Esophagus muscularis mucosa (tissue), 4 donors: ENCODE data around the gene SMC4.

Experiments
- EP300 ChIP-seq: sonication (generic); formaldehyde crosslinking; IDR thresholded peaks from one replicate; pipeline ENCODE4 v1.6.1; 2017; ENCODE audit warnings: antibody characterized with exemption
- POLR2A ChIP-seq: fragments of 450-650 bp; IDR thresholded peaks from one replicate; pipeline ENCODE4 v1.6.1; 2017; ENCODE audit warnings: antibody characterized with exemption, moderate library complexity, mild to moderate bottlenecking, low read depth
- POLR2AphosphoS5 ChIP-seq, 2 donors: sonication (generic); formaldehyde crosslinking; IDR thresholded peaks; one replicate each; pipeline ENCODE4 v1.6.1; 2017; ENCODE audit warnings: antibody characterized with exemption in 2 of 2
- TF ChIP-seq, protein P1 (sequence below), 3 experiments: fragments of 200-600 bp in 2 of 3; fragments of 450-650 bp in 1 of 3; sonication (generic) in 2 of 3; IDR thresholded peaks; one replicate each; pipeline ENCODE4 v1.5.1; 2017 to 2019; ENCODE audit warnings: antibody characterized with exemption in 3 of 3, mild to moderate bottlenecking in 2 of 3, moderate library complexity in 1 of 3

- TF ChIP-seq, protein P1, sequence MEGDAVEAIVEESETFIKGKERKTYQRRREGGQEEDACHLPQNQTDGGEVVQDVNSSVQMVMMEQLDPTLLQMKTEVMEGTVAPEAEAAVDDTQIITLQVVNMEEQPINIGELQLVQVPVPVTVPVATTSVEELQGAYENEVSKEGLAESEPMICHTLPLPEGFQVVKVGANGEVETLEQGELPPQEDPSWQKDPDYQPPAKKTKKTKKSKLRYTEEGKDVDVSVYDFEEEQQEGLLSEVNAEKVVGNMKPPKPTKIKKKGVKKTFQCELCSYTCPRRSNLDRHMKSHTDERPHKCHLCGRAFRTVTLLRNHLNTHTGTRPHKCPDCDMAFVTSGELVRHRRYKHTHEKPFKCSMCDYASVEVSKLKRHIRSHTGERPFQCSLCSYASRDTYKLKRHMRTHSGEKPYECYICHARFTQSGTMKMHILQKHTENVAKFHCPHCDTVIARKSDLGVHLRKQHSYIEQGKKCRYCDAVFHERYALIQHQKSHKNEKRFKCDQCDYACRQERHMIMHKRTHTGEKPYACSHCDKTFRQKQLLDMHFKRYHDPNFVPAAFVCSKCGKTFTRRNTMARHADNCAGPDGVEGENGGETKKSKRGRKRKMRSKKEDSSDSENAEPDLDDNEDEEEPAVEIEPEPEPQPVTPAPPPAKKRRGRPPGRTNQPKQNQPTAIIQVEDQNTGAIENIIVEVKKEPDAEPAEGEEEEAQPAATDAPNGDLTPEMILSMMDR (IDR thresholded peaks at IDR 0.05): no peak
- TF ChIP-seq POLR2A (no peak), EP300 (no peak), POLR2AphosphoS5 (IDR thresholded peaks at IDR 0.05) (no peak)
These were observed 55.5 kb downstream of the SMC4 start for GRCh38 chr3:160454995-160455394.
